Parathyroid adenoma (tissue), 2 donors: ENCODE data around the gene KCNK2.

Experiments
- H2AFZ ChIP-seq: fragments of 300-600 bp; sonication (generic); one replicate; pipeline ENCODE4 v1.7.0; 2017; ENCODE audit warnings: antibody characterized with exemption, mild to moderate bottlenecking
- H3K27ac ChIP-seq: fragments of 300-600 bp; sonication (generic); one replicate; pipeline ENCODE4 v1.7.0; 2017
- H3K27me3 ChIP-seq: fragments of 300-600 bp; sonication (generic); one replicate; pipeline ENCODE4 v1.7.0; 2017; ENCODE audit warnings: low read length; ENCODE audit not compliant: control insufficient read depth, insufficient read depth
- H3K36me3 ChIP-seq: fragments of 300-600 bp; sonication (generic); one replicate; pipeline ENCODE4 v1.7.0; 2017; ENCODE audit warnings: low read length; ENCODE audit not compliant: control insufficient read depth, insufficient read depth
- H3K4me1 ChIP-seq: fragments of 300-600 bp; sonication (generic); one replicate; pipeline ENCODE4 v1.7.0; 2017; ENCODE audit warnings: control low read depth
- H3K4me2 ChIP-seq: fragments of 300-600 bp; sonication (generic); one replicate; pipeline ENCODE4 v1.7.0; 2017; ENCODE audit warnings: low read length
- H3K4me3 ChIP-seq: fragments of 300-600 bp; sonication (generic); one replicate; pipeline ENCODE4 v1.7.0; 2017; ENCODE audit warnings: low read depth, low read length
- H3K79me2 ChIP-seq: fragments of 300-600 bp; sonication (generic); one replicate; pipeline ENCODE4 v1.7.0; 2017; ENCODE audit warnings: control low read depth
- H3K9ac ChIP-seq: fragments of 300-600 bp; sonication (generic); one replicate; pipeline ENCODE4 v1.7.0; 2017; ENCODE audit warnings: mild to moderate bottlenecking
- H3K9me3 ChIP-seq: fragments of 300-600 bp; sonication (generic); one replicate; pipeline ENCODE4 v1.7.0; 2017; ENCODE audit warnings: low read length; ENCODE audit not compliant: control insufficient read depth
- CTCF ChIP-seq: fragments of 300-600 bp; sonication (generic); IDR thresholded peaks from one replicate; pipeline ENCODE4 v1.7.0; 2017; ENCODE audit warnings: antibody characterized with exemption, mild to moderate bottlenecking
- donor health status: primary hyperparathyroidism.

KCNK2 gene

GRCh38 chr1:215076322-215076721, 6.2 kb upstream of the KCNK2 start:
- H2AFZ ChIP-seq: no peak overlapping the region
- H3K79me2 ChIP-seq: no peaks in the 10 kb centered on the region
- no peak overlapping the region for H3K4me2 ChIP-seq
- H3K27me3 ChIP-seq: no peaks in the 10 kb centered on the region
- H3K4me1 ChIP-seq: no peaks in the 10 kb centered on the region
- no peak overlapping the region for H3K9ac ChIP-seq
- H3K9me3 ChIP-seq: no peaks in the 10 kb centered on the region
- H3K36me3 ChIP-seq: no peaks in the 10 kb centered on the region
- H3K4me3 ChIP-seq: no peak overlapping the region
- no peak for TF ChIP-seq CTCF
- no peak overlapping the region for H3K27ac ChIP-seq

- no peak overlapping the region for H3K9ac ChIP-seq
- TF ChIP-seq CTCF: no peak
- no peaks in the 10 kb centered on the region for H3K27me3 ChIP-seq
- H3K36me3 ChIP-seq: no peaks in the 10 kb centered on the region
- no peak overlapping the region for H3K27ac ChIP-seq
- no peak overlapping the region for H3K4me3 ChIP-seq
- H3K4me1 ChIP-seq: no peaks in the 10 kb centered on the region
- H3K79me2 ChIP-seq: no peaks in the 10 kb centered on the region
- no peaks in the 10 kb centered on the region for H3K9me3 ChIP-seq
- no peak overlapping the region for H3K4me2 ChIP-seq
- no peak overlapping the region for H2AFZ ChIP-seq
These were observed 3.1 kb upstream of the KCNK2 start for GRCh38 chr1:215079456-215079855.

GRCh38 chr1:215081661-215082531, 641 bp upstream of the KCNK2 start:
- H3K27ac ChIP-seq: no peak overlapping the region

GRCh38 chr1:215083383-215083961, 935 bp downstream of the KCNK2 start:
- no peak overlapping the region for H3K27ac ChIP-seq

More at GRCh38 chr1:215081661-215082531, 641 bp upstream of the KCNK2 start:
- Histone ChIP-seq H2AFZ (no peak overlapping the region), H3K9me3 (no peaks in the 10 kb centered on the region), H3K9ac (no peak overlapping the region), H3K36me3 (no peaks in the 10 kb centered on the region), H3K4me1 (no peaks in the 10 kb centered on the region), H3K4me2 (no peak overlapping the region), H3K79me2 (no peaks in the 10 kb centered on the region), H3K27me3 (no peaks in the 10 kb centered on the region), H3K4me3 (no peak overlapping the region)
- TF ChIP-seq CTCF: no peak

More at GRCh38 chr1:215083383-215083961, 935 bp downstream of the KCNK2 start:
- Histone ChIP-seq H2AFZ (no peak overlapping the region), H3K9ac (no peak overlapping the region), H3K4me1 (no peaks in the 10 kb centered on the region), H3K36me3 (no peaks in the 10 kb centered on the region), H3K27me3 (no peaks in the 10 kb centered on the region), H3K4me3 (no peak overlapping the region), H3K79me2 (no peaks in the 10 kb centered on the region), H3K9me3 (no peaks in the 10 kb centered on the region), H3K4me2 (peak overlapping the region; percentile 54)
- no peak for TF ChIP-seq CTCF
